NCI-H187 (cell line): ENCODE measurements around the gene MYLK.
"Not testable (repeated sequence)": the region's sequence is repeated elsewhere in the genome, so short reads cannot be mapped to it uniquely, and the experiment has no call there.

Source experiments
- DNase-seq, 2 experiments: peaks; one replicate each; lab custom pipeline; 2025; lab: John Stamatoyannopoulos, UW

MYLK gene

GRCh38 chr3:123884203-123884831 is at the start of gene MYLK:
MYLK (minus strand) TSS chr3:123884332; CDS start chr3:123793841, 90,491 bp downstream.
- DNase-seq, result peak in 1 of 2 experiments; percentile 11

- no peak for DNase-seq
Measured at GRCh38 chr3:123930445-123930844, 46.3 kb upstream of the MYLK start.

GRCh38 chr3:123929325-123929724 is 45.2 kb upstream of the MYLK start:
- no peak for DNase-seq

GRCh38 chr3:123926396-123926795 is 42.3 kb upstream of the MYLK start:
- no peak for DNase-seq

- no peak for DNase-seq
Measured at GRCh38 chr3:123920868-123921267, 36.7 kb upstream of the MYLK start.

- no peak for DNase-seq
Measured at GRCh38 chr3:123920383-123920782, 36.3 kb upstream of the MYLK start.

GRCh38 chr3:123919353-123919752 is 35.2 kb upstream of the MYLK start:
- no peak for DNase-seq

- no peak for DNase-seq
Measured at GRCh38 chr3:123914829-123915228, 30.7 kb upstream of the MYLK start.

GRCh38 chr3:123909785-123910184 is 25.7 kb upstream of the MYLK start:
- no peak for DNase-seq

GRCh38 chr3:123907720-123908119 is 23.6 kb upstream of the MYLK start:
- no peak for DNase-seq

- DNase-seq, result no peak
Measured at GRCh38 chr3:123899300-123899865, 15.3 kb upstream of the MYLK start.

- no peak for DNase-seq
Measured at GRCh38 chr3:123893012-123893411, 8.9 kb upstream of the MYLK start.

- DNase-seq, result no peak
Measured at GRCh38 chr3:123892195-123892594, 8.1 kb upstream of the MYLK start.

GRCh38 chr3:123890991-123891390 is 6.9 kb upstream of the MYLK start:
- DNase-seq, result not testable (repeated sequence)

GRCh38 chr3:123890162-123890561 is 6.0 kb upstream of the MYLK start:
- not testable (repeated sequence) for DNase-seq

- DNase-seq, result no peak
Measured at GRCh38 chr3:123884993-123885392, 861 bp upstream of the MYLK start.

GRCh38 chr3:123883701-123884202 is 380 bp downstream of the MYLK start:
- no peak for DNase-seq

GRCh38 chr3:123883111-123883510 is 1.0 kb downstream of the MYLK start:
- DNase-seq, result no peak

GRCh38 chr3:123881771-123882170 is 2.4 kb downstream of the MYLK start:
- DNase-seq, result no peak

GRCh38 chr3:123880998-123881561 is 3.1 kb downstream of the MYLK start:
- DNase-seq, result no peak

GRCh38 chr3:123878807-123879206 is 5.3 kb downstream of the MYLK start:
- DNase-seq, result no peak

- no peak for DNase-seq
Measured at GRCh38 chr3:123877965-123878364, 6.2 kb downstream of the MYLK start.

- no peak for DNase-seq
Measured at GRCh38 chr3:123877466-123877865, 6.7 kb downstream of the MYLK start.
